GM10266 (cell line): ENCODE measurements around the gene DNASE2B.
A peak's percentile ranks its signal among the peaks of the same experiment; 100 is the strongest.
"Not testable (repeated sequence)": the region's sequence is repeated elsewhere in the genome, so short reads cannot be mapped to it uniquely, and the experiment has no call there.

ENCODE experiments used
- DNase-seq: peaks from one replicate; pipeline ENCODE4 v3.0.0; 2012; ENCODE audit errors: extremely low spot score
- TF ChIP-seq, protein P1 (sequence below): IDR thresholded peaks from 2 replicates; pipeline ENCODE4 v1.5.1; 2012; ENCODE audit warnings: mild to moderate bottlenecking, low read depth; ENCODE audit not compliant: control insufficient read depth, insufficient read depth; ENCODE audit errors: missing control alignments

The DNASE2B gene

DNA sequence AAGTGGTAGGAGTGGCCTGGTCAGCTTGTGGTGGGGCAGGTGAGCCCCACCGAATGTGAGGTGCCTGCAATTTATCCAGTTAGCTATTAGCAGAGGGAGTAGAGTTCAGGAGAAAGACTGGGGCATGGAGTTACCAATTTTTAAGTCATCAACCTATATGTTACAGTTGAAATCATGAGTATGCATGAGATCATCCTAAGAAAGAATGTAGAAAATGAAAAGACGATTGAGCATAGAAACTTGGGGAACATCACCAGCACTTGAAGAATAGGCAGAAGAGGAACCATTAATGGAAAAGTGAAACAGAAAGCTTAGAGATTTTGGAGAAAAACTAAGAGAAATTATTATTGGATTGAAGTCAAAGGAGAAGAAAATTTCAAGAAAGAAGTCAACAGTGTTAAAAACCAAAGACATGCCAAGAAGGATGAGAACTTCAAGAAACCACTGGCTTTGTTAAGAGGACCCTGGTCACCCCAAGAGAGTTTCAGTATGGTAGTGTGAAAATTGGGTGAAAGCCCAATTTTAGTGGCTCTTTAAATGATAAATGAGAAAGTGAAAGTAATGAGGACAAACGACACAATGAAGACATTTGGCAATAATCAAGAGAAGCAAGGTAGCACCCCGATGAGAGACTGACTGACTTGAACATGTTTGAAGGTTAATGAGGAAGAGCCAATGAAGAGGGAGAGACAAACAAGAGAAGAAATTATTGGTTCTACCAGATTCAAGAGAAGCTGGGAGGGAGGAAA is 36.7 kb downstream of the DNASE2B start:
- TF ChIP-seq, protein P1, sequence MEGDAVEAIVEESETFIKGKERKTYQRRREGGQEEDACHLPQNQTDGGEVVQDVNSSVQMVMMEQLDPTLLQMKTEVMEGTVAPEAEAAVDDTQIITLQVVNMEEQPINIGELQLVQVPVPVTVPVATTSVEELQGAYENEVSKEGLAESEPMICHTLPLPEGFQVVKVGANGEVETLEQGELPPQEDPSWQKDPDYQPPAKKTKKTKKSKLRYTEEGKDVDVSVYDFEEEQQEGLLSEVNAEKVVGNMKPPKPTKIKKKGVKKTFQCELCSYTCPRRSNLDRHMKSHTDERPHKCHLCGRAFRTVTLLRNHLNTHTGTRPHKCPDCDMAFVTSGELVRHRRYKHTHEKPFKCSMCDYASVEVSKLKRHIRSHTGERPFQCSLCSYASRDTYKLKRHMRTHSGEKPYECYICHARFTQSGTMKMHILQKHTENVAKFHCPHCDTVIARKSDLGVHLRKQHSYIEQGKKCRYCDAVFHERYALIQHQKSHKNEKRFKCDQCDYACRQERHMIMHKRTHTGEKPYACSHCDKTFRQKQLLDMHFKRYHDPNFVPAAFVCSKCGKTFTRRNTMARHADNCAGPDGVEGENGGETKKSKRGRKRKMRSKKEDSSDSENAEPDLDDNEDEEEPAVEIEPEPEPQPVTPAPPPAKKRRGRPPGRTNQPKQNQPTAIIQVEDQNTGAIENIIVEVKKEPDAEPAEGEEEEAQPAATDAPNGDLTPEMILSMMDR = no peak
- no peak for DNase-seq

DNA sequence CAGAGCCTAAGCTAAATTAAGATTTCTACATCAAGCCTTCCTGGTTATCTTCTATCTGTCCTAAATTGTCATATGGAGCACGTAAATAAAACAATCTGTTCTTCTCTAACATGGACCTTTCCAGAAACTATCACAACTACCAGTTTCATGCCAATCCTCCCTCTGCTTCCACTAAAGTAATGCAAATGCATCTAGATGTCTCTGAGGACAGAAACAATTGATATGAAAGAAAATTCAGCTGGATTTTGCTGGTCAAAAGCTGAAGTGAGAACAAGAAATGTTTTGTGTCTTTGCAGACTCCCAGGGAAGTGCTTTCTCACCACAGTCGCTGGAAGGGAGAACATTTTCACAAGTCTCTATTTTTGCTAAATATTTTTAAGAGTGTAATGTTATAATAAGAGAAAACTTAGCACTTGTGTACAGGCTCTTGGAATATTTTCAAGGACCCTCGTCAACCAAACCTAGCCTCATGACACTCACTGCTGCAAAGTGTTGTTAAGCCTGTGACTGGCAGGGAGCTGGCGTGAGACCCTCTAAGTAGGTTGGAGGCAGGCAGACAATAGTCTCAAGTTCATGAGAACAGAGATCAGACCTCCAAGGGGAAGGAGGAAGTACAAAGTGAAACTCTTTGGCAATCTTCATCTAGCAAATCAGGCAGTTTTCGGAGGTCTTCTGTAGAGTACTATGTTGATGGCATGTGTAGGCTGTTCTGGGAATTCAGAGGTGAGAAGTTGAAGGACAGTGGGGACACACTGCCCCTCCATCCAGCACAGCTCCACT is 38.8 kb downstream of the DNASE2B start:
- peak; percentile 20 for DNase-seq
- TF ChIP-seq, protein P1 = no peak

DNA sequence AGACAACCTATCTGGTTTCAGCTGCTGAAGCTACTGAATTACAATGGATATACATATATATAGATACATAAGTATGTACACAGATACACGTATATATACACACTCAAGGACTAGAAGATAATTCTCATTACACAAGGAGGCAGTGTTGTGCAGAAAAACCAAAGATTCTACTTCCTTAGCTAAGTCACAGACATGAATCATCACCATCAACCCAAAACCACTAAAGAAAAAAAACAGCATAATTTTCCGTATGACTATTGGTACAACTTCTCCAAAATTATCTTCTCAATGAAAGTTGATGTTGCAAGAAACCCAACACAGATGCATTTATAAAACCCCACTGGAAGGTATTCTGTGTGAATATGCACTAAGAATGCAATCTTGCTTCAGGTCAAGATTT is 44.0 kb downstream of the DNASE2B start:
- TF ChIP-seq, protein P1 = peak; percentile 67
- peak; percentile 71 for DNase-seq

DNA sequence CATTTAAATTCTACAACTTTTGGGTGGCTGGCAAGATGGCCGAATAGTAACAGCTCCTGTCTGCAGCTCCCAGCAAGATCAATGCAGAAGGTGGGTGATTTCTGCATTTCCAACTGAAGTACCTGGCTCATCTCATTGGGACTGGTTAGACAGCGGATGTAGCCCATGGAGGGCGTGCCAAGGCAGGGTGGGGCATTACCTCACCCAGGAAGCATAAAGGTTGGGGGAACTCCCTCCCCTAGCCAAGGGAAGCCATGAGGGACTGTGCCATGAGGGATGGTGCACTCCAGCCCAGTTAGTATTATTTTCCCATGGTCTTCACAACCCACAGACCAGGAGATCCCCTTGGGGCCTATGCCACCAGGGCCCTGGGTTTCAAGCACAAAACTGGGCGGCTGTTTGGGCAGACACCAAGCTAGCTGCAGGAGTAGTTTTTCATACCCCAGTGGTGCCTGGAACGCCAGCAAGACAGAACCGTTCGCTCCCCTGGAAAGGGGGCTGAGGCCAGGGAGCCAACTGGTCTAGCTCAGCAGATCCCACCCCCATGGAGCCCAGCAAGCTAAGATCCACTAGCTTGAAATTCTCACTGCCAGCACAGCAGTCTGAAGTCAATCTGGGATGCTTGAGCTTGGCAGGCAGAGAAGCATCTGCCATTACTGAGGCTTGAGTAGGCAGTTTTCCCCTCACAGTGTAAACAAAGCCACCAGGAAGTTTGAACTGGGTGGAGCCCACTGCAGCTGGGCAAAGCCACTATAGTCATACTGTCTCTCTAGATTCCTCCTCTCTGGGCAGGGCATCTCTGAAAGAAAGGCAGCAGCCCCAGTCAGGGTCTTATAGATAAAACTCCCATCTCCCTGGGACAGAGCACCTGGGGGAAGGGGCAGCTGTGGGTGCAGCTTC is 44.7 kb downstream of the DNASE2B start:
- not testable (repeated sequence) for DNase-seq

DNA sequence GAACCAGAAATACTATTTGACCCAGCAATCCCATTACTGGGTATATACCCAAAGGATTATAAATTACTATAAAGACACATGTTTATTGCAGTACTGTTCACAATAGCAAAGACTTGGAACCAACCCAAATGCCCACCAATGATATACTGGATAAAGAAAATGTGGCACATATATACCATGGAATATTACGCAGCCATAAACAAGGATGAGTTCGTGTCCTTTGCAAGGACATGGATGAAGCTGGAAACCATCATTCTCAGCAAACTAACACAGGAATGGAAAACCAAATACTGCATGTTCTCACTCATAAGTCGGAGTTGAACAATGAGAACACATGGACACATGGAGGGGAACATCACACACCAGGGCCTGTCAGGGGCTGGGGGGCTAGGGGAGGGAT is 50.4 kb downstream of the DNASE2B start:
- DNase-seq = not testable (repeated sequence)

DNA sequence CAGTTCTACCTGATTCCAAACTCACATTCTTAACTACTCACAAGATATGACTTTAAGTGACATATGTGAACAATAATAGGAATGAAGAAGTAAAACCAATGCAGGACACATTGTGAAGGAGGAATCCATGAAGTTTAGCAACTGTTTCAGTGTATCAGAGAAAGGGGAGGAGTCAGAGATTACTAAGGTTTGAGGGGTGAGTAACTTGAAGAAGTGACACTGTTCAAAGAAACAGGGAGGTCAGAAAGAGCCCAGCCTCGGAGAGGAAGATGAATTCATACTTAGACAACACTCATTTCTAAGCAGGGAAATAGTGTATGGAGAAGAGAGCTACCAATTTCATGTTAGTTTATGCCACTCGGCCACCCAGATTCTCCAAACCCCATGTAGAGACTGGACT is 52.6 kb downstream of the DNASE2B start:
- no peak for DNase-seq
- TF ChIP-seq, protein P1 = no peak

DNA sequence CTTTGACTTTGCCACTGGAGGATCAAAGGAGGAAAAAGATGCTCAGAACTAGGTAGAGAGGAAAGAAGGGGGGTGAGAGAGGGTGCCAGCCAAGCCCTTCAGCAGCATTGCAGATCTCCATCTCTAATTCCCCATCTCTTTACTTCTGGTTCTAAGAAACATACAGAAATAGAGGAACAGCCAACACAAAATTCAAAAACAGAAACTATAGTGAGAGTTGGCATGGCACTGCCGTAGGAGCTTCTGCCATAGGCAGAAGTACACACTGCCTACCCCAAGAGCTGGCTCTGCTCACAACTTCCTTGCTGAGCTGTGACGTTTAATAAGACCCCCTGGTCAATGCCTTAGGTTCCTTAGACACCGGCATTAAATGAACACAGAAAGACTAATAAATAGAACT is 54.2 kb downstream of the DNASE2B start:
- TF ChIP-seq, protein P1 = no peak
- DNase-seq = no peak
